GM20000 (cell line): Measurements from ENCODE around the gene PRDM5.

Experiments
- DNase-seq: peaks from one replicate; pipeline ENCODE4 v3.0.0; 2012; ENCODE audit warnings: low spot score
- TF ChIP-seq, protein P1 (sequence below): IDR thresholded peaks from 2 replicates; pipeline ENCODE4 v1.5.1; 2012; ENCODE audit warnings: mild to moderate bottlenecking, control low read depth; ENCODE audit errors: extremely low read depth, missing control alignments

PRDM5 gene

DNA sequence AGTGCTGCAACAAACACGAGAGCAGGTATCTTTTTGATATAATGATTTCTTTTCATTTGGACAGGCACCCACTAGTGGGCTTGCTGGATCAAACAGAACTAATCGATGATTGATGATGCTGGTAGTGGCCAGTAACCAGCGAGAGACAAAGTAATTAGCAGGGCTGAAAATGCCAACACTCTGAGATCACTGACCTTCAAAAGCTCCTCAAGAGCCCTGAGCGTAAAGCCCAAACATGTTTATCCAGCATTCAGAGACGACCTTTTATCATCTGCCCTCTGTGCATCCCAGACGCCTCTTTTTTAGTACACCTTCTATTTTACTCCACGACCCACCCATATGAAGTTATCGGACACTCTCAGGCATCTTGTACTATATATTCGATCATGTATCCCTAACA, 186.2 kb downstream of the PRDM5 start:
- DNase-seq = no peak

DNA sequence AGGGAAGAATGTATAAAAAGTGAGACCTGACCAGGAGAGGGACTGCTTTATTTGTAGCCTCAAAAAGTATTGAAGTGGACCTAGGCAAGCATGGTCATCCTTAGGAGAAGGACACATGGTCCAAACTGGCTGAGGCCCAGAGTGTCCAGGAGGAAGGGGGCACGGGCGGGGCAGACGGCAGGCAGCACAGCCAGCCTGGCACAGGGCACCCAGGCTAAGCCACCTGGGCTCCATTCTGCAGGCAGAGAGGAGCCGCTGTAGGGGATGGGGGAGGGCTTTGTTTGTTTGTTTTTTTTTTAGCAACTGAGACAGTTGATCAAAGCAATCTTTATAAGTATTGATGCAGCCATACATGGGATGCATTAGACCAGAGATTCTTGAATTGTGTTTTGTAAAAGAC, 188.6 kb downstream of the PRDM5 start:
- DNase-seq = no peak
- TF ChIP-seq, protein P1, sequence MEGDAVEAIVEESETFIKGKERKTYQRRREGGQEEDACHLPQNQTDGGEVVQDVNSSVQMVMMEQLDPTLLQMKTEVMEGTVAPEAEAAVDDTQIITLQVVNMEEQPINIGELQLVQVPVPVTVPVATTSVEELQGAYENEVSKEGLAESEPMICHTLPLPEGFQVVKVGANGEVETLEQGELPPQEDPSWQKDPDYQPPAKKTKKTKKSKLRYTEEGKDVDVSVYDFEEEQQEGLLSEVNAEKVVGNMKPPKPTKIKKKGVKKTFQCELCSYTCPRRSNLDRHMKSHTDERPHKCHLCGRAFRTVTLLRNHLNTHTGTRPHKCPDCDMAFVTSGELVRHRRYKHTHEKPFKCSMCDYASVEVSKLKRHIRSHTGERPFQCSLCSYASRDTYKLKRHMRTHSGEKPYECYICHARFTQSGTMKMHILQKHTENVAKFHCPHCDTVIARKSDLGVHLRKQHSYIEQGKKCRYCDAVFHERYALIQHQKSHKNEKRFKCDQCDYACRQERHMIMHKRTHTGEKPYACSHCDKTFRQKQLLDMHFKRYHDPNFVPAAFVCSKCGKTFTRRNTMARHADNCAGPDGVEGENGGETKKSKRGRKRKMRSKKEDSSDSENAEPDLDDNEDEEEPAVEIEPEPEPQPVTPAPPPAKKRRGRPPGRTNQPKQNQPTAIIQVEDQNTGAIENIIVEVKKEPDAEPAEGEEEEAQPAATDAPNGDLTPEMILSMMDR = no peak

More for the DNA sequence above, 186.2 kb downstream of the PRDM5 start:
- TF ChIP-seq, protein P1 = no peak

DNA sequence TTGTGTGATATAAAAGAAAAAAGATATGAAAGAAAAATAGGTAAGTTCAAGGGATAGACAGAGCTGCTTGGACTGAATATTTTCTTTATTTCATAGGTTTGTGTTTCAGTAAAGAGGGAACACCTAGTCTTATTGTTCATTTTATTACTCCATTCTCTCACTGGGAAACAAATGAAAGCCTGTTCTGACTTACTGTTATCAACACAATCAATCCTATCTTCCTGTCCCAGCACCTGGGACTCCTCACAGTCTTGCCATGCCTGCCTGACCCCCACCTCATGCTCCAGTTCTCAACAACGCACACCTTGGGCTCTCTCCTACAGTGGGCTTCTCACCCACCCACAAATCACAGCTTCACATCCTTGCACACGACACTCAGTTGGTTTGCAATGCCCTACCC, 189.5 kb downstream of the PRDM5 start:
- DNase-seq = no peak
- TF ChIP-seq, protein P1 = no peak

DNA sequence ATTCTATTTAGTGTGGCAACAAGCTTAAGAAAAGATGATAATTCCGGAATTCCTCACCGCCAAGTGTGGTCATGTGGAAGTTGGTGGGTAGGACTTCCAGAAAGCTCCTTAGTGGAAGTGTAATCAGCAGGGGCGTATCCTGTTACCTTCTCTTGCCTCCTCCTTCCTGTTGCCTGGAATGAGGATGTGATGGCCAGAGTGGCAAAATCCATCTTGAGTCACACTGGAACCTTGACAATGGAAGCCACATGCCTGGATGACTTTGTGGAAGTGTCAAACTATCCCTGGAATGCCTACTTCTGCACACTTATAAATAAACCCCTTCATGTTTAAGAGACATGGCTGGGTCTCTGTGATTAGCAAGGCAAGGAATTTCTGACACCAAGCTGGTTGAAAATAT, 191.0 kb downstream of the PRDM5 start:
- no peak for DNase-seq
- TF ChIP-seq, protein P1 = no peak

DNA sequence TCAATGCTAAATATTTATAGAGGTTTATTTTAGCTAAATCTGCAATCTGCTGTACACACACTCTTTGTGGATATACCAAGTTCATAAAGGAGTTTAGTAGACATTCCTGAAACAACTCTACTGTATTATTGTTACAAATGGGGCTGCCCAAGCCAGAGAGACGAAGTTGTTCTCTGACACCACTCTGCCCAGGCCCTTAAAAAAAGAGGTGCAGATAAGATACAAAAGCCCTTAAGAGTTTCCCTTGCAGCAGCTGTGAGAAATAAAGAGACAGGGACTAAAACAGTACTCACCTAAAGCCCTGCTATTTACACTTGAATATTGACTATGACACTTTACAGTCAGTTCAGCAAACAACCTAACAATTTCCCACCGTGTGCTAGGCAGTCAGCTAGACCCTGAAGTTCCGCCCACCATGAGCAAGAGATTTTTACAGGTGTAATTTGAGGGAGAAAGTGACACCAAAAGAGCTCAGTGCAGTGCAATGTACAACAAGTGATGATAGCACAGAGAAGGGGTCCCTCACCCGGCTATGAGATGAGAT, 191.7 kb downstream of the PRDM5 start:
- DNase-seq = no peak
- TF ChIP-seq, protein P1 = no peak

DNA sequence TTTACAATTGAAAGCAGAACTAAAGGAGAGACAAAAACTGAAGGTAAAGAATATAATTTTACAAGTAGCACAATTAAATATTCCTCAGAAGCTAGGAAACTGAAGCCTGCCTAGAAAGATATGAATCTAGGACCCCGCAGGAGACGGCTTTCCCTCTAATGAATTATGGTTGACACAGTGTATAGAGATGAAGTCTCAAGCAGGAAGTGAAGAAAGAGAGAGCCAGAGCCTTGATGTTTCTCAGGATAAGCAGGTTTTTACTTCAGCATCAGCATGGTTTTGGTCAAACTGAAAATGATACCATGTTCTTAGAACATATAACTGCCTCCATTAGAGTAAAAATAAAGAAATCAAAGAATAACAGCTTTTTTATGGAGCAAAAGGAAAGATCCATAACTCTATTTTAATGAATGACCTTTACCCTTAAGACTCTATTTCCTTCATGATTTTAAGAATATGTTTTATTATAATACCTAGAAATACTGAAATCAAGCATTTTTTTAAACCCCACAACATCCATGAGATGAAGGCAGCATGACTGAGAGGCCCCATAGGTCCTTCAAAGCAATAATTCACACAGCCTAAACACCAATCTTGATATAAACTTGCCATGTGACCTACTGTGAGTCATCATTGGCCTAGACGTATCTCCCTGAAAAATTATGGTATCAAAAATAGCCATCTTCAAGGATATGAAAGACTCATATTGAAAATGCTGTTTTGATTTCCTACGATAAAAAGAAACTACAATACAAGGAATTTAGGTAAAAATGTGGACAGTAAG, 193.4 kb downstream of the PRDM5 start:
- DNase-seq = no peak
- TF ChIP-seq, protein P1 = no peak
